Gastroesophageal sphincter (tissue), 3 donors: Measurements from ENCODE around the gene SEC14L5.

Source experiments
- POLR2A ChIP-seq, 2 donors: fragments of 450-650 bp; IDR thresholded peaks; one replicate each; pipeline ENCODE4 v1.6.1; 2017; ENCODE audit warnings: antibody characterized with exemption in 2 of 2, mild to moderate bottlenecking in 2 of 2, moderate library complexity in 1 of 2
- POLR2AphosphoS5 ChIP-seq: sonication (generic); formaldehyde crosslinking; IDR thresholded peaks from one replicate; pipeline ENCODE4 v1.6.1; 2017; ENCODE audit warnings: antibody characterized with exemption
- TF ChIP-seq, protein P1 (sequence below), 4 experiments: fragments of 200-600 bp in 2 of 4; fragments of 450-650 bp in 2 of 4; sonication (generic) in 1 of 4; IDR thresholded peaks; one replicate each; pipeline ENCODE4 v1.5.1; 2017 to 2019; ENCODE audit warnings: antibody characterized with exemption in 4 of 4, mild to moderate bottlenecking in 2 of 4, moderate library complexity in 2 of 4

DNA sequence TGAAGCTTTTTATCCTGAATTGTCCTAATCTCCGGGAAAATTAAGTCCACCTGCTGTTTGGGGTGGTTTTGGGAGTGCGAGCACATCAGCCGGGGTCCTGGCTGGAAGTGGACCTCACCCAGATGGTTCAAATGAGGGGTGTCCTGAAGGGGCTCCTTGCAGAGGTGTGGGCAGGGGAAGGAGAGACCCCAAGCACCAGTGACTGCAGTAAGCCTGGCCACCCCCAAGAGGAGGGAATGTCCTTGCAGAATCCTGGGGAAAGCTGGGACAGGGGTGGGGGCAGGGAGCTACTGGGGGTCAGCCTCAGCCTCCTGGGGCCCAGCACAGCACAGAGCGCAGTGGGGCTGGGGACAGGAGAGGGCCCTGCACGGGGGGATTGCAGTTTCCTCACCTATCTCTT, 46.2 kb downstream of the SEC14L5 start:
- TF ChIP-seq, protein P1, sequence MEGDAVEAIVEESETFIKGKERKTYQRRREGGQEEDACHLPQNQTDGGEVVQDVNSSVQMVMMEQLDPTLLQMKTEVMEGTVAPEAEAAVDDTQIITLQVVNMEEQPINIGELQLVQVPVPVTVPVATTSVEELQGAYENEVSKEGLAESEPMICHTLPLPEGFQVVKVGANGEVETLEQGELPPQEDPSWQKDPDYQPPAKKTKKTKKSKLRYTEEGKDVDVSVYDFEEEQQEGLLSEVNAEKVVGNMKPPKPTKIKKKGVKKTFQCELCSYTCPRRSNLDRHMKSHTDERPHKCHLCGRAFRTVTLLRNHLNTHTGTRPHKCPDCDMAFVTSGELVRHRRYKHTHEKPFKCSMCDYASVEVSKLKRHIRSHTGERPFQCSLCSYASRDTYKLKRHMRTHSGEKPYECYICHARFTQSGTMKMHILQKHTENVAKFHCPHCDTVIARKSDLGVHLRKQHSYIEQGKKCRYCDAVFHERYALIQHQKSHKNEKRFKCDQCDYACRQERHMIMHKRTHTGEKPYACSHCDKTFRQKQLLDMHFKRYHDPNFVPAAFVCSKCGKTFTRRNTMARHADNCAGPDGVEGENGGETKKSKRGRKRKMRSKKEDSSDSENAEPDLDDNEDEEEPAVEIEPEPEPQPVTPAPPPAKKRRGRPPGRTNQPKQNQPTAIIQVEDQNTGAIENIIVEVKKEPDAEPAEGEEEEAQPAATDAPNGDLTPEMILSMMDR (IDR thresholded peaks at IDR 0.05) = no peak
- no peak for TF ChIP-seq POLR2A (IDR thresholded peaks at IDR 0.05)
- no peak for TF ChIP-seq POLR2AphosphoS5
